AML-193 (cell line): ENCODE results near the gene DERL2.

Experiments
- DNase-seq, 2 experiments: peaks; one replicate each; lab custom pipeline; 2025; lab: John Stamatoyannopoulos, UW

Gene DERL2

DNA sequence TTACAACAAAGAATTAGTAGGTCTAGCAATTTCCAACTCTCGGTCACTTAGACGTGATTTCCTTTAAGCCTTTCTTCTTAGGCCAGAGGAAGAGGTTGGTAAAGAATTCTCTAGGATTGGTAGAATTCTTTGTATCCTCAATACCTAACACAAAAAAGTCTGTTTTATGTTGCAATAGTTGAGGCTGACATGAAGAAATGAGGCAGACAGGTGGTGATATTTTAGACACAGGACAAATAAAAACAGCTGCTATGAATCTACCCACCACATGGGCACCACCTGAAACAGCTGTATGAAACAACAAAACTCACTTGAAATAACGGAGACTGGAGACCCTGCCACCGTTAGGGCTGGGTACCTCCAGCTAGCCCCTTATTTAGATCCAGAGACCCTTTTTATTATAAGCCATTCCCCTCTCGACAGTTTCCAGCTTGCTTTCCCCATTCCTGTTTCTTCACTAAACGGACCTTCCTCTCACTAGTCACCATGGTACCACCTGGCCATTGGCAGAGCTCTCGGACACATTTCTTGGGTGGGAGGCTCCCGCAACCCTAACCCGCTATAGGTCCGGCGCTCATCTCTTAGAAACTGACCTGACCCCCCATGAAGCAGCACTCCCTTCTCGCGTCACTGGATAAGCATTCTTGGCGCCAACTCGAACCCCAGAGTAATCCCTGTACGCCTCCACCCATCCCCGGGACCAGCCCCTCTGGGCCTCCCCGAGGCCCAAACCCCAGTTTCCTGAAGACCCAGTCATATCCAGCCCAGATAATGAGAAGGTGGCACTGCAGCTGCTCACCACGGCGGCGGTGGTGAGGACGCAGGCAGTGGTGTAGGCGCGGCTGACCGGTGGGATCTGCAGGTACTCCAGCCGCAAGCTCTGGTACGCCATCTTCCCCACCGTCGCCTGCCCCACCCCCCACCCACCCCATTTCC, at the start of gene DERL2:
TSS of gene DERL2 (minus strand) at position 909 of the 936 bp plus-strand sequence. CDS start at position 892, 17 bp downstream.
- DNase-seq, result no peak

DNA sequence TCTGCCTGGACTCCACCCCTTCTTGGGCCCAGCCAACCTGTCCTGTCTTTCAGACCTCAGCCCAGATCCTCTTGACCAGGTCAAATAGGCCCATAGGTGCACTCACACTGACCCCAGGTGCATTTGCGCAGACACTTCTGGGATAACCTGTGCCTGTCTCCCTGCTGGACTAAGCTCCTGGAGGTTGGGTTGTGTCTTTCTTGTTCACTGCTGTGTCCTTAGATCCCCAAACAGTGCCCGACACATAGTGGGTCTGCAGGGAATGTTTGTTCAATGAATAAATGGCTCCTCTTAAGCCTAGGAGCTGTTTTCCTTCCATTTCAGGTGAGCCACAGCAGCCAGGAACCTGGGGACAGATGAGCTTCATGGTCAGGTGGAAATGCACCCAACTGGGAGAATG, 49.5 kb upstream of the DERL2 start:
- DNase-seq, result no peak

DNA sequence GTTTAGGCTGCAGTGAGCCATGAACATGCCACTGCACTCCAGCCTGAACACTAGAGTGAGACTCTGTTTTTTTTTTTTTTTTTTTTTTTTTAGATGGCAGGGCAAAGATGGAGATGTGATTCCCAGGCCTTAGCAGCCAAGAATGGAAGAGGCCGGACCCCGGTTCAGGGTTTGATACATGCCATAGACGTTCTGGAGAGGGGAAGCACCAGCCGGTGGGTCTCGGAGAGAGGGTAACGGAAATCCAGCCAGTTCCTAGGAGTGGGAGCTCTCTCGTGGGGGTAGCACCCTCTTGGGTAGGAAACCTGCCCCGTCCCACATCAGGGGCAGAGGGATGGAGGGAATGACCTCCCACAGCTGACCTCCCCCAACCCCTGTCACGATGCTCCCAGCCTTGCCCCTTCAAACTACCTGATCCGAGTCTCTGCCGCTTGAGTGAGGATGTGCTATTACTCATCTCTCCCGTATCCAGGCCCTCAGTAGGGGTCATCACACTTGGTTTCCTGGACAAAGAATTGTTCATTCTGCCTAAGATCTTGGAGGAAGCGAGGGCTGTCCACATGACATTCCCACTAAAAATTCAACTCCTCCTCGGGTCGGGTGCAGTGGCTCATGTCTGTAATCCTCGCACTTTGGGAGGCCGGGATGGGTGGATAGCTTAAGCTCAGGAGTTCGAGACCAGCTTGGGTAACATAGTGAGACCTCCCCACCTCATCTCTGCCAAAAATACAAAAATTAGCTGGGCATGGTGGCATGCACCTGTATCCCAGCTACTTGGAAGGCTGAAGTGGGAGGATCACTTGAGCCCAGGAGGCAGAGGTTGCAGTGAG, 47.7 kb upstream of the DERL2 start:
- DNase-seq, result no peak

DNA sequence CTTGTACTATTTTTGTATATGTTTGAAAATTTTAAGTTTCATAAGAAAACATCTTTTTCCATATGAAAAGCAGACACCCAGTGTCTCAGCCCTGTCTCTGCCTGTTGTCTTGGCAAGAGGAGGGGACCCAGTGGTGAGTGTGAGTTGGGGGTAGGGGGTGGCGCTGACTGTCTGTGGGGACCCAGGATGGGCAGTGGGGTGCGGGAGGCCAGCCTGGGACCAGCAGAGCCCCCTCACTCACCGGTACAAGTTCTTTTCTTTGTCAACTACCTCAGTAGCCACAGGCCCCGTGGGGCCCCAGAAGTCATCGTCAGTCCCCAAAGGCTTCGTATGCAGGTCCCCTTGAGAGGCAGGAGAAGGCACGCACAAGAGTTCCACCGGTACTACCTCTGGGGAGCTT, 46.6 kb upstream of the DERL2 start:
- no peak for DNase-seq

DNA sequence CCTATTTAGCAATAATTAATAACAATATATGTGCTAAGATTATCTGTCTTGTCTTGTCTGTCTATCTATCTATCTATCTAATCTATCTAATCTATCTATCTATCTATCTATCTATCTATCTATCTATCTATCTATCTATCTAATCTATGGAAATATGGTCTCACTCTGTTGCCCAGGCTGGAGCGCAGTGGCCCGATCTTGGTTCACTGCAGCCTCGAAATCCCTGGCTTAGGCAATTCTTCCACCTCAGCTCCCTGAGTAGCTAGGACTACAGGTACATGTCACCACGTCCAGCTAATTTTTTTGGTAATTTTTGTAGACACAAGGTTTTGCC, 45.1 kb upstream of the DERL2 start:
- no peak for DNase-seq

DNA sequence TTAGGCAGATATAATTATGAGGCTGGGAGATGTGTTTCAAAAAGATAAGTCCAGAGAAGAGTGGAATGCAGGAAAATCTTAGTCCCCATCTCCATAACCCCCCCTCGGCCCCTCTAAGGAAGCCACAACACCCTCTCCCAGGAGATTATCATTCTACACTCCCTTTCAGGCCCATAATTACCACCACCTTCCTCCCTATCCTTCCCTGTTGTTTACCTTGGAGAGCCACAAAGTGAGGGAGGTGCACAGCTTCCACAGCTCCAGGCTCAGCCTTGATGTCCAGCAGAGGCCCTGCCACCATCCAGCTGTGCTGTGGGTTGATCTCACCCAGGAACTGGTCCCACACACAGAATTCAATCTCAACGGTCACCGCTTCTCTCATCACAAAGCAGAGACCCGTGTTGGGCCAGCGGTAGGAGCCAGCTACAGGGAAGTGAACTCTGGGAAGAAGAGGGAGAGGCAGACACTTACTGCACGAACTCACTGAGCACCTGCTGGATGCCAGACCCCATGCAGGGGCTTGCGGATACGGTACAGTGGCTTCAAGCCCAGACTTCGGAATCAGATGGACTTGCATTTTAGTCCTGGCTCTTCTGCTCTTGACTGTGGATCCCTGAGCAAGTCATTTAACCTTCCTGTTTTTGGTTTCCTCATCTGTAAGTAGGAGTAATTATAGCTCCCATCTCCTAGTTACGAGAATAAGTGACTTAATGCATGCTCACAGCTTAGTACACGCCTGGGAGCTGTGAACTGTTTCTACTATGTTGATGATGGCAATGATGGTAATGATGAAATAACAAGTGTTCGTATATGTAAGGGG, 44.5 kb upstream of the DERL2 start:
- no peak for DNase-seq

DNA sequence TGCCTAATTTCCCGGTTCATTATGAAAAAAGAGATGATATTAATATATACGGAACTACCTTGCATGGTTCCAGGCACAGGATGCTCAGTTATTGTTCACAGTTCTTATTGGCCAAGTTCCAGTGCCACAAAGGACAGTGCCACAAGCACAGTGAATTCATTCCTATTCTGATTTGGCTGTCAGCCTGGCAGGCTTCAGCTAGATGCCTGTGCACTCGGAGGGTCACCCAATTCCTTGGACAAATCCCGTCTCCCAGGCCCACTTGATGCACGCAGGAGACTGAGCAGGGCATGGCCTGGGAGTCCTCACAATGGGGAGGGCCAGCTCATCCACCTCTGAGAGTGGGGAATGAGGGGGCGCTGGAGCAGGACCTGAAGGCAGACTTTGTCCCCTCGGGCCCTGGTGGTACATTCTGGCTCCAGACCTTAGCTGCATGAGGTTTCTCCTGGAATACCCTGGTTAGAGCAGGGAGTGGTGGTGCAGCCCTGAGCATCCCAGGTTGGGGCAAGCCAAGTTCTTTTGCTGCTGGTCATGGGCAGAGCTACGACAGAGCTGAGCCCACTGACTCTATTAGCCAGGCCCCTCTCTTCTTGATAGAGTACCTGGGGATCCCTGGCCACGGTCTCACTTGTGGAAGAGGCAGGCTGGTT, 41.7 kb upstream of the DERL2 start:
- DNase-seq, result no peak

DNA sequence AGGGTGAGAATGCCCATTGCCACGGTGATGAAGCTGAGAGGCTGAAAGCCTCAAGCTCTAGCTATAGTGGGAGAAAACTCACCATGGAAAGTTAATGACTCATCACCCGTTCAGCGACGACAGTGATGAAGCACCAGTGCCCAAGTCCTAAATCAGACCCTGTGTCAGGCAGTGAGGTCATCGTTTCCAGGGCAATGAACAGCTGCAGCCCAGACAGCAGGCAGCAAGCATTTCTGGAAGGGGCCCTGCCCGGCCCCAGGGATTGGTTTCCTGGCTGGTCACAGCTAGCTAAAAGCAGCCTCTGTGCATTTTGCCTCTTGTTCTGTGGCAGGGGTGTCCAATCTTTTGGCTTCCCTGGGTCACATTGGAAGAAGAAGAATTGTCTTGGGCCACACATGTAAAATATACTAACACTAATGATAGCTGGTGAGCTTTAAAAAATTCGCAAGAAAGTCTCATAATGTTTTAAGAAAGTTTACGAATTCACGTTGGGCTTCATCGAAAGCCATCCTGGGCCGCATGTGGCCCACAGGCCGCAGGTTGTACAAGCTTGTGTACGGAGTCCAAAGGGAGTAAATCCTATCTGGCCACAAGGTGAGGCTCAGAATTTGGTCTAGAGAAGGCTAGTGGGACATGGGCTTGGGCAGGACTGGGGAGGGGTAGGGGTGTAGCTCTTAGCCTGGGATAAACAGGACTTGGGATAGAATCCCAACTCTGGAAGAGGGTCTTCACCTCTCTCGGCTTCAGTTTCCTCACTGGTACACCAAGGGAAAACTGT, 41.0 kb upstream of the DERL2 start:
- no peak for DNase-seq

DNA sequence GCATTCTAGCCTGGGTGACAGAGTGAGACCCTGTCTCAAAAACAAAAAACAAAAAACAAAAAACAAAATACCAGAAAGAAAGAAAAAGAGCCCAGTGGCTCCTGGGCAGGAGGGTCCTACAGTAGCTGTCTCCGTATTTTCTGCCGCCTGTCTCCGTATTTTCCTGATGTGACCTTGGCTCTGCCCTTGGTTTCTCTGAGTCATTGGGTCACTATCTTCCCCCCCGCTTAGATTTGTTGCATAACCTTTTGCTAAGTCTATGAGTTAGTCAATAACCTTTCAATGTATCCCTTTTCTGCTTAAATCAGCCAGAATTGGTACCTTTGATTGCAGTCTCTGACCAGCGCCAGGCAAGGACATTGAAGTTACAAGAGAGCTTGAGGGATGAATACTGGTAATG, 37.3 kb upstream of the DERL2 start:
- DNase-seq, result no peak

DNA sequence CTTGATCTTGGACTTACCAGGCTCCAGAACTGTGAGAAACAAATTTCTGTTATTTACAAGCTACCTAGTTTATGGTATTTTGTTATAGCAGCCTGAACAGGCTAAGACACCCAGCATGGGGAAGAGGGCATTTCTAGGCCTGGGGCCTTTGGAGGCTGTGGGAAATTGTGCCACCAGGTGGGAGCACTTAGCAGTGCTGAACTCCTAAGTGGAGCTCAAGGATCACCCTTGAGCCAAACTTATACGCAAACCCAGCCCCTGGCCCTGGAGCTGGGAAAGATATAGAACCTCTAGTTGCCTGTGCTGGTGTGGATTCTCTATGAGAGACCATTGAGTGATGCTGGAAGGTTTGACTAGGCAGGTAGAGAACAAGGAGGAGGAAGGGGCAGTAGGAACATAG, 36.5 kb upstream of the DERL2 start:
- DNase-seq, result no peak

DNA sequence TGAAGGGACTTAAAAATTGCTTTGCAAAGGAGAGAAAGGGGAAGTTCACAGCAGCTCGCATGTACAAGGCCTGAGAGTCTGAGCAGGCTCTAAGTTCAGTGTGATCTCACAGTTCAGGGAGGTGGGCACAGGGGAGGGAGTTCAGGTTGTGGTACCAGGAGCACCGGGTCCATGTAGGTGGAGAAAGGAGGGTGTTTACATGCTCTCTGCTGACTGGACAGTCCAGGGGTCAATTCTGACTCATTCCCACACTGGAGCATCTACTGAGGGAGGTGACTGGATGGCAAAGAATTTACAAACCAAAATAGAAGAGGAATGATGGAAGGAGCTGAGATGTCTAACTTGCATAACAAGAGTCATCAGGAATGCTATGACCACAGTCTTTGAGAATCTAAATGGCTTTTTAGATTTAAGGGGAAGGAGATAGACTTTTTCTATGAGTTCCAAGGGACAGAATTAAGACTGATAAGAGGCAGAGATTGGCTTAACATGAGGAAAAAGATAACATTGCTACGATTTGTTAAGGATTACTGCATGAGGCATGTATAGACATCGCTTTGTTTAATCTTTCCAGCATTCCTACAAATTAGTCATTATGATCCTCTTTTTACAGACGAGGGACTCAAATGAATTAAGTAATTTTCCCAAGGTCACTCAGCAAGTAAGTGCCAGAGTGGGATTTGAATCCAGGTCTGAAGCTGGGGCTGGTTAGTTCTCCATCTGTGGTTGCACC, 30.2 kb upstream of the DERL2 start:
- no peak for DNase-seq

DNA sequence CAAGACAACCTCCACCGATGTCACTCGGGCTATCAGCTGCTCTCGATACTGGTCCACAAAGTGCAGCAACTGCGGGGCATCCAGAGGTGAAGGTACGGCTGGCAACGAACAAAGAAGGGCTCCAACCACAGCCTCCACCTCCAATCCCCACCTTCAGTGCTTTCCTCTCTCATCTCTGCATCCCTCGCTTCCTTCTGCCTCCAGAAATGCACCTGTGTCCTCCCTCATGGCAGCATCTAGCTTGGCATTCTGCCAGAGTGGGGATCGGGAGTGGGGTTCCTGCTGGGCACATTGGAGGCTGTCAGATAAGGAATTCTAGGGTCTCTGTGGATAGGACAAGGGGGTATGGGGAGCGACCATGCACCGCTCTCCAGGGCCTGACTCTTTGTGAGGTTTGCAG, 29.0 kb upstream of the DERL2 start:
- no peak for DNase-seq

DNA sequence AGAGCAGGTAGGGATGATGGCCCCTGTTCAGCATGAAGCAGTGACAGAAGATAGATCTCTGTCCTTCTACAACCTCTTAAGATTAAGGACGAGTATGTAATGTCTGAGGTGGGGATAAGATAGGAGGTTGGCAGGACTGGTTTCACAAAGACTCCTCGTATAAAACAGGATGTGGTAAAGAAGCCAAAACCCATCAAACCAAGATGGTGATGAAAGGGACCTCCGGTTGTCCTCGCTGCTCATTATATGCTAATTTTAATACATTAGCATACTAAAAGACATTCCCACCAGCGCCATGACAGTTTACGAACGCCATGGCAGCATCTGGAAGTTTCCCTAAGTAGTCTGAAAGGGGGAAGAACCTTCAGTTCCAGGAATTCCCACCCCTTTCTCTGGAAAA, 27.6 kb upstream of the DERL2 start:
- no peak for DNase-seq

DNA sequence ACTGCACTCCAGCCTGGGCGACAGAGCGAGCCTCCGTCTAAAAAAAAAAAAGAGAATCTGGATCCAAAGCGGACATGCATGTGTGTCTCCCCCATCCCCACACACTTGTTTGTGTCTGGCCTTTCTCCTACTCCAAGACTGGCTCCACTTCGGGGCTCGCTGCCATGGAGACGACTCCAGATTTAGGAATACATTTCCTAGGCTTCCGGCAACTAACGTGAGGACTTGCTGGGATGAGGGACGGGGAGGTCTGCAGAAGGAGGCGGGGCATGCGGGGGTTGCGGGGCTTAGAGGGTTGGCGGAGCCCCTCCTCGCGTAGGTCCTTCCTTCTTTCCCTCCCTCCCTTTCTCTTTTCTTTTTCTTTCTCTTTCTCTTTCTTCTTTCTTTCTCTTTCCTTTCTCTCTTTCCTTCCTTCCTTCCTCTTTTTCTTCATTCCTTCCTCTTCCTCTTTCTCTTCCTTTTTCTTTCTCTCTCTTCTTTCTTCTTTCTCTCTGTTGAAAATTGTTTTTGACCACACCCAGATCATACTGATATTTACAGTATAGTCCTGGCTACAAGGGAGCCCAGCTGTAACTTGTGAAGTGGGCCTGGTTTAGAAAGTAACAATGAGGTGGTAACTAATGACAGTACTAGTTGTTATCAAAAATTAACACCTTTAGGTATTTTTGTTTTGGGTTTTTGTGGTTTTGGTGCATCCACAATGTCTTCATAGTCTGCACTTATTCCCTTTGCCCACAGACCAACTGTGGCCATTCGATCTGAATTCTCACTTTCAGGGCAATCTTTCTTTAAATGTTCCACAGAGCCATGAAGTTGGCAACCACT, 25.6 kb upstream of the DERL2 start:
- no peak for DNase-seq

DNA sequence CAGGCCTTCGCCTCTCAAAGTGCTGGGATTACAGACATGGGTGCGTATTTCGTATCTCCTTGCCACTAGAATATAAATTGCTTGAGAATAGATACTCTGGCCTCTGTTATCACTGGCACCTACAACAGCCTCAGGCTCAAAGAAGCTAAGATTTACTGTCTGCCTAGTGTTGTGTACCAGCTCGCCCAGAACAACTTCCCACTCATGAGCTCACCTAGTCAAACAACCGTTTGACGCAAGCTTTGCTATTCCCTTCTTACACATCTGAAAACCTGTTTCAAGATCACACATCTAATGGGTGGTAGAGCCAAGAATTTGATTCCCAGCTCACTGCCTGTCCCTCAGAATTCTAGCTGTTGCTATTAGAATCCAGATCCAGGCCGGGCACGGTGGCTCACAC, 24.8 kb upstream of the DERL2 start:
- DNase-seq, result no peak

DNA sequence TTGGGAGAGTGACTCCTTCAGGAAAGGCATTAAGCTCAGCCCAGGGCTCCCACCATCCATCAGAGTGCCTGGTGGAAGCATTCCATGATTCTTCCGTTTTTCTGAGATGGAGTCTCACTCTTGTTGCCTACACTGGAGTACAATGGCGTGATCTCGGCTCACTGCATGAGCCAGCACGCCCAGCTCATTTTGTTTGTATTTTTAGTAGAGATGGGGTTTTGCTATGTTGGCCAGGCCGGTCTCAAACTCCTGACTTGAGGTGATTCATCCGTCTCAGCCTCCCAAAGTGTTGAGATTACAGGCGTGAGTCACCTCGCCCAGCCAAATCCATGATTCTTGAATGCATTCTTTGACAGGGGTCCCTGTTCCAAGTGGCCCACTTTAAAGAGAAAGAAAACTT, 23.5 kb upstream of the DERL2 start:
- no peak for DNase-seq

DNA sequence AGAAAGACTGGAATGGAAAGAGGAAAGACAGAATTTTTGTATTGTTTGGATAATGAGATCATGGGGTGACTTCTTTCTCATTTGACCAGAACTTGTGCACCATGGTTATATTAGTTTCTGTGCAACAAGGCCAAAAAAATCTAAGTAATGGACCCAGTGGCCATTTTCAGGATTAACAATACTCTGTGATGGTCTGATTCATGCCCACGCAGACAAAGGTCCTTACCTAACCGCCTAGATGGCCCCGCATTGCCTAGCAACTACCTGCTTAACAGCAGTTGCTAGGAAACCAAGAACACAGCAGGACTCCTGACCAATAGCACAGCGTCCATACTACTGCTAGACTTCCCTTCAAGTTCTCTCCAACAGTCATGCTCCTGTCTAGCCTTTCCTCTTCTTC, 22.8 kb upstream of the DERL2 start:
- no peak for DNase-seq

DNA sequence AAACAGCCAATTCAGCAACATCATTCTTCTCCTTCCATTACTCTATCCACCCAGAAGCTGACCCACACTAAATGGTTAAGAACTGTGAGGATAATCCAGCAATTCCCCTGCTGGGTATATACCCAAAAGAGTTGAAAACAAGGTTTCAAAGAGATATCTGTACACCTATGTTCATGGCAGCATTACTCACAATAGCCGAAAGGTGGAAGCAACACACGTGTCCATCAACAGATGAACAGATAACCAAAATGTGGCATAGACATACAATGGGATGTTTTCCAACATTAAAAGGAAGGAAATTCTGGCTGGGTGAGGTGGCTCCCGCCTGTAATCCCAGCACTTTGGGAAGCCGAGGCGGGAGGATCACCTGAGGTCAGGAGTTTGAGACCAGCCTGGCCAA, 20.3 kb upstream of the DERL2 start:
- no peak for DNase-seq

DNA sequence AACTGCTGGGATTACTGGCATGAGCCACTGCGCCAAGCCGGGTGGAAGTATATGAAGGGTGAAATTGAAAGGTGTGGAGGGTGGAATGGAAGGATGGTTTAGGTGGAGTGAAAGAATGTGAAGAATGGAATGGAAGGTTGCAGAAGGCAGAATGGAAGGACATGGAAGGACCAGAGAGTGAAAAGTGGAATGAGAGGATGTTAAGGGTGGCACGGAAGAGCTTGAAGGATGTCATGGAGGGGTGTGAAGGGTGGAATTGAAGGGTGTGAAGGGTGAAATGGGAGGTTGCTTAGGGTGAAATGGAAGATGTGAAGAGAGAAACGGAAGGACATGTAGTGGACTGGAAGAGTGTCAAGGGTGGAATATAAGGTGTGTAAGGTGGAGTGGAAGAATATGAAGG, 16.6 kb upstream of the DERL2 start:
- no peak for DNase-seq

DNA sequence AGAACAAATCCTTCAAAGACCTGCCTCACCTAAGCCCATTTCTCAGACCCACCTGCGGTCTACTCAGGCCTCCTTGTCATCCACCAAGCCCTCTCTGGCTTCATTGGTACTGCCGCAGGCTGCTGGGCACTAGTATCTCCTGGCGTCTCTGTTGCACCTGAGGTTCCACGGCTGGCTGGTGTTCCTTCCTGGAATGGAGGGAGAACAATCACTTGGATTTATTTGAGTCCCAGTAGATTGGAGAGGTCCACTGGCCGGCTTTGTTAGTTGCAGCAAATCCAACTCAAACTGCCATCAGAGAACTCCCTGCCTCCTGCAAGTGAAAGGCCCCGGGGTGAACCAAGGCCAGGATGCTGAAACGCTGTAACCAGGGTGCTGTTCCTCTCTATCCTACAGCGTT, 15.7 kb upstream of the DERL2 start:
- no peak for DNase-seq
